ENCODE data around the gene LRRTM4. TPM values are rescaled to one million over a fixed set of nuclear protein-coding genes. Genes with fewer than 3 reads are reported as not detected.
"Not testable (repeated sequence)": the region's sequence is repeated elsewhere in the genome, so short reads cannot be mapped to it uniquely, and the experiment has no call there.

LRRTM4 gene
- total RNA-seq, 1 experiment from 2014 or later = not detected

DNA sequence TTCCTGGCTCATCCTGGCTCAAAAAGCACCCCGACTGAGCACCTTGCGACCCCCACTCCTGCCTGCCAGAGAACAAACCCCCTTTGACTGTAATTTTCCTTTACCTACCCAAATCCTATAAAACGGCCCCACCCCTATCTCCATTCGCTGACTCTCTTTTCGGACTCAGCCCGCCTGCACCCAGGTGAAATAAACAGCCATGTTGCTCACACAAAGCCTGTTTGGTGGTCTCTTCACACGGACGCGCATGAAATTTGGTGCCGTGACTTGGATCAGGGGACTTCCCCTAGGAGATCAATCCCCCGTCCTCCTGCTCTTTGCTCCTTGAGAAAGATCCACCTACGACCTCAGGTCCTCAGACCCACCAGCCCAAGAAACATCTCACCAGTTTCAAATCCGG is 433.8 kb downstream of the LRRTM4 start:
- not testable (repeated sequence) for H3K9me3 ChIP-seq, H3K27me3 ChIP-seq, H3K36me3 ChIP-seq, H3K4me3 ChIP-seq, DNase-seq

DNA sequence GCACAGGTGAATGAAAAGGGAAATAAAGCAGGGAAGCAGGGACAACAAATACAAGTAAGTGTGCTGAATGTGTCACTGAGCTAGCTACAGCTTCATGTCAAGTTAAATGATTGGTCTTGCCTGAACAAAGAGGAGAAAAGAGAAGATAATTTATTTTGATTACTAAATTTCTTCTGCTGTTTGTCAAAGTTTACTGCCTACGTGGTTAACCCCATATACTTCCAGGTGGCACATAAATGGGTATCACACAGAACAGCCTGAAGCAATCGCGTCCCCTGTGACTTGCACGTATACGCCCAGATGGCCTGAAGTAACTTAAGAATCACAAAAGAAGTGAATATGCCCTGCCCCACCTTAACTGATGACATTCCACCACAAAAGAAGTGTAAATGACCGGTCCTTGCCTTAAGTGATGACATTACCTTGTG is 434.2 kb downstream of the LRRTM4 start:
- H3K27me3 ChIP-seq = no peaks in the 10 kb centered on the region
- no peak for DNase-seq
- no peak overlapping the region for H3K4me3 ChIP-seq
- no peaks in the 10 kb centered on the region for H3K36me3 ChIP-seq
- H3K9me3 ChIP-seq = no peaks in the 10 kb centered on the region

DNA sequence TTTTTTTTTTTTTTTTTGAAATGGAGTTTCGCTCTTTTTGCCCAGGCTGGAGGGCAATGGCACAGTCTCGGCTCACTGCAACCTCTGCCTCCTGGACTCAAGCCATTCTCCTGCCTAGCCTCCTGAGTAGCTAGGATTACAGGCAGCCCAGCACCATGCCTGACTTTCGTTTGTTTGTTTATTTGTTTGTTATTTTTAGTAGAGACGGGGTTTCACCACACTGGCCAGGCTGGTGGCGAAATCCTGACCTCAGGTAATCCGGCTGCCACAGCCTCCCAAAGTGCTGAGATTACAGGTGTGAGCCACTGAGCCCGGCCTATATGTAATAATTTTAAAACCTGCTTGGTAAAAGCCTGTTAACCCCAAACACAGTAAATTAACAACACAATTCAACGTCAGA is 435.7 kb downstream of the LRRTM4 start:
- H3K4me3 ChIP-seq = no peak overlapping the region
- H3K9me3 ChIP-seq = no peaks in the 10 kb centered on the region
- H3K27me3 ChIP-seq = no peaks in the 10 kb centered on the region
- DNase-seq = no peak
- H3K36me3 ChIP-seq = no peaks in the 10 kb centered on the region

DNA sequence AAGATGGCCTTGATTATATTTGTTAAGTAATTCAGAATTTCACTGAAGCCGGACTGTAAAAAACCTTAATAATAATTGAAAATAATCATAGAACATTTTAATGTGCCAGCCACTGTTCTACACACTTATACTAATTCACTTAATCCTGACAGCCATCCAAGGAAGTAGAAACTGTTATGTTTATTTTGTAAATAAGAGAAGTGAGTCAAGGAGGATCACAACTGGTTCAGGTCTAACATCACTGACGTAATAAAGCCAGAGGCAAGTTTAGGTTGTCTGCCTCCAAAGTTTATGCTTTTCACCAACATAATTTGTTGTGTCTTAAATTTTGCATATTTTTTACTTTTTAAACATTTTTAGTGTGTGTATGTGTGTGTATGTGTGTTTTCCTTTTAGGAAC is 436.1 kb downstream of the LRRTM4 start:
- no peaks in the 10 kb centered on the region for H3K9me3 ChIP-seq
- no peak overlapping the region for H3K4me3 ChIP-seq

DNA sequence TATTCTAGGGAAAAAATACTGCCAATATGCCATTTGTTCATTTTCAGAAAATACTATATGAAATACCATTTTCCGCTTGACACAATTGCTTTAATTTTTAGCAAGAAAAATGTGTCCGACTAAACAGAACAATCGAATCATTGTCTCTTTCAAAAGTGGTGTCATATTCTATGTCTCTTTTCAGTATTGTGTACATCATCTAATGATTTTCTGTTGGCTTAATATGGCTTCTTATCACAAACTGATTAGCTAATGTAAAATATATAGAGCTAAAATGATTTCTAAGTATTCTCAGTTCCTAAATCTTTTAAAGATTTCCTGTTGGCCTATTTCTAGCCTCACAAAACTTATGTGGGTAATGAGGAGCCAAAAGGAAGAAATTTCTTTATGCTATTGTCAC is 436.6 kb downstream of the LRRTM4 start:
- no peak for DNase-seq
- Histone ChIP-seq H3K9me3 (no peaks in the 10 kb centered on the region), H3K4me3 (no peak overlapping the region), H3K27me3 (no peaks in the 10 kb centered on the region), H3K36me3 (no peaks in the 10 kb centered on the region)

More for the DNA sequence above, 436.1 kb downstream of the LRRTM4 start:
- no peak for DNase-seq
- no peaks in the 10 kb centered on the region for H3K27me3 ChIP-seq
- H3K36me3 ChIP-seq = no peaks in the 10 kb centered on the region

DNA sequence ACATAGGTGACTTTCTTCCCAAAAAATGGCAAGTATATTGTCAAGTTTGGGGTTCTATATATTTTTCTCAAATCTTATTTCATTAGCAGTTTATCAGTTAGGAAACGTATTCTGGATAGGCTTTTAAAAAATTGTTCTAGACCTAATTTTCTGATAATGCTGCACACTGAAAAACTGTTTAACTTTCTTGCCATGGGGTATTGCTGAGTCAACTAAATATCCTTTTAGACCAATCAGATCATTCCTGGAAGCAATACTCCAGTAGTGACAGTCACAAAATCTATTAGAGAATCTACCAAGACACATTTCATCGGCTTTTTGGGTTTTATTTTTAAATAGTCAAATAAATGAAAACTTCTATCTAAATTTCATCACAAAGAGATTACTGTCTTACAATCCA is 440.6 kb downstream of the LRRTM4 start:
- Histone ChIP-seq H3K36me3 (no peaks in the 10 kb centered on the region), H3K9me3 (no peaks in the 10 kb centered on the region), H3K27me3 (no peaks in the 10 kb centered on the region), H3K4me3 (no peak overlapping the region)
- no peak for DNase-seq

DNA sequence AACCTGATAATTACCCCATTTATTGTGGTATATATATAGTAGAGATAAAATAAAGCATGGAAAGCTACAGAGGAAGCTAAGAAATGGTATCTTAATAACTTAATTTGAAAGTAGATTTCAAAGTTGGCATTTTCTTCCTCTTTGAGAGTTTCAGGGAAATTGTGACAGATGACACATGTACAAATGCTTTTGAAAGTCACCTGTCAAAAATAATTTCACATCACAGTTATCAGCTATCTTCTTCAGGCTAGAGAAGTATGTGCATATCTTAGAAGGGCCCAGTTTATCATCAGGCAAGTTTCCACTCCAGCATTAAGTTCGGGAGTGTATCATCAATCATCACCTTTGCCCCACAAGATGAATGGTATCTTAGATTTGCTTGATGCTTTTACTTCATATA is 457.9 kb downstream of the LRRTM4 start:
- Histone ChIP-seq H3K27me3 (no peaks in the 10 kb centered on the region), H3K4me3 (no peak overlapping the region), H3K36me3 (no peaks in the 10 kb centered on the region), H3K9me3 (no peaks in the 10 kb centered on the region)
- no peak for DNase-seq

DNA sequence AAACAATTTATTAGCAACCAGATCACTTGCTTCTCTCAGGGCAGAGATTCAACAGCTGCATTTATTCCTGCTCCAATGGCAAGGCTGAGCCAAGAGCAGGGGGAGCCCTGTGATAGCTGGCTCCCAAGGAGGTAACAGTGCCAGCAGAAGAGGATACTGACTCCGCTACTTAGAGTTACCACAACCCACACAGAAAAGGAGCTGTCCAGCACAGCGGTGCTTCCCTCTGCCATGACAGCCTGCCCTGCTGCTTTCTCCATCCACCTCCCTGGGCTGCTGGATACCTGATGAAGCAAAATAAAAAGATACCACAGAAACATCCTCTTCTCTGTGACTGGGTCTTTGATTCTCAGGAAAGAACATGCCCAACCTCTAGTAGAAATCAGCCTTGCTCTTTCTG is 467.2 kb downstream of the LRRTM4 start:
- Histone ChIP-seq H3K36me3 (no peaks in the 10 kb centered on the region), H3K9me3 (no peaks in the 10 kb centered on the region), H3K27me3 (no peaks in the 10 kb centered on the region), H3K4me3 (no peak overlapping the region)
- DNase-seq = no peak

DNA sequence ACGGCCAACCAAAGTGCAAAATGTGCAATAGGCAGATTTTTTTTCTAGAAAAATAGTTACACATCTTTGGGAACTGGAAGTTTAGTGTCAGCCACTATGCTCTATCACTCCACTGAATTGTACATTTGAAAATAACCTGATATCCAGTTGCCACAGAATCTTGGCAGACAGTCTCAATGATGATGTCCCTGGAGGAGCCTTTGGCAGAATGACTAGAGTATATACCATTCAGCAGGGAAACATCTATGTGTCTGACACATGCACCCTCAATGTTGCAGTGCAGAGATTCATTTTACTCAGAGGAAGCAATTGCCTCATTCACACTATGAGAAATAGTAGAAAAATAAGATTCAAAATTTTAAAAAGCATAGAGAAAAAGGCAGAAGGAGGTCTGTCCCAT is 475.8 kb downstream of the LRRTM4 start:
- no peak for DNase-seq
- no peaks in the 10 kb centered on the region for H3K27me3 ChIP-seq

DNA sequence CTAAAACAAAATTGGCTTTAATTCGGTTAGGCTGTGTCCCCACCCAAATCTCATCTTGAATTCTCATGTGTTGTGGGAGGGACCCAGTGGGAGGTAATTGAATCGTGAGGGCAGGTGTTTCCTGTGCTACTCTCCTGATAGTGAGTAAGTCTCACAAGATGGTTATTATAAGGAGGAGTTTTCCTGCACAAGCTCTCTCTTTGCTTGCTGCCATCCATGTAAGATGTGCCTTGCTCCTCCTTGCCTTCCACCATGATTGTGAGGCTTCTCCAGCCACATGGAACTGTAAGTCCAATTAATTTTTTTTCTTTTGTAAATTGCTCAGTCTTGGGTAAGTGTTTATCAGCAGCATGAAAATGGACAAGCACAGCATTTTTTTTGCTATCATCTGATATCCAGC is 476.7 kb downstream of the LRRTM4 start:
- not testable (repeated sequence) for H3K27me3 ChIP-seq, H3K4me3 ChIP-seq, H3K36me3 ChIP-seq, H3K9me3 ChIP-seq, DNase-seq

More for the DNA sequence above, 475.8 kb downstream of the LRRTM4 start:
- no peaks in the 10 kb centered on the region for H3K36me3 ChIP-seq
- H3K9me3 ChIP-seq = no peaks in the 10 kb centered on the region
- no peak overlapping the region for H3K4me3 ChIP-seq

DNA sequence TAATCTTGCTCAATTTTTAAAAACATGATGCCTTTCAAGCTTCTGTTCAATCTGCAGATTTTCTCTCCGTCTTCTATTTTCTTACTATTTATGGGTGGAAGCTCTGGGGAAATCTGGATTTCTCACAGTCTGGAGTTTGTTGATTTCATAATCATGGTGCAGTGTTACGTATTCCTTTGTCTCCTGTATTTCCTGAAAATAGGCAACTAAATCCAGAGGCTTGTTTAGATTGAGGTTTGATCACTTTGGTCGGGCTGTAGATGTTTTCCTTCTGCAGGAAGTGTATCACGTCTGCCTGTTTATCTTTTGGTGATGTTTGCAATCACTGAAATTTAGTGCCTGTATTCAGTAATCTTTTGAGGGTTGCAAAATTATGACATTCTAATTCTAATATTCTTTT is 487.7 kb downstream of the LRRTM4 start:
- no peaks in the 10 kb centered on the region for H3K36me3 ChIP-seq
- no peak overlapping the region for H3K4me3 ChIP-seq
- no peak for DNase-seq
- H3K27me3 ChIP-seq = no peaks in the 10 kb centered on the region
- no peaks in the 10 kb centered on the region for H3K9me3 ChIP-seq

DNA sequence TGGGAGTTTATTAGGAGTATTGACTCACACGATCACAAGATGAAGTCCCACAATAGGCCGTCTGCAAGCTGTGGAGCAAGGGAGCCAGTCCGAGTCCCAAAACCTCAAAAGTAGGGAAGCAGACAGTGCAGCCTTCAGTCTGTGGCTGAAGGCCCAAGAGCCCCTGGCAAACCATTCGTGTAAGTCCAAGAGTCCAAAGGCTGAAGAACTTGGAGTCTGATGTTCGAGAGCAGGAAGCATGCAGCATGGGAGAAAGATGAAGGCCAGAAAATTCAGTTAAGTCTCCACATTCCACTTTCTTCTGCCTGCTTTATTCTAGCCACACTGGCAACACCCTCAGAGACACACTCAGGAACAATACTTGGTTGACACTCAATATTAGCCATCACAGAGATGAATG is 492.9 kb downstream of the LRRTM4 start:
- H3K4me3 ChIP-seq, H3K27me3 ChIP-seq, DNase-seq, H3K36me3 ChIP-seq, H3K9me3 ChIP-seq: not testable (repeated sequence)

DNA sequence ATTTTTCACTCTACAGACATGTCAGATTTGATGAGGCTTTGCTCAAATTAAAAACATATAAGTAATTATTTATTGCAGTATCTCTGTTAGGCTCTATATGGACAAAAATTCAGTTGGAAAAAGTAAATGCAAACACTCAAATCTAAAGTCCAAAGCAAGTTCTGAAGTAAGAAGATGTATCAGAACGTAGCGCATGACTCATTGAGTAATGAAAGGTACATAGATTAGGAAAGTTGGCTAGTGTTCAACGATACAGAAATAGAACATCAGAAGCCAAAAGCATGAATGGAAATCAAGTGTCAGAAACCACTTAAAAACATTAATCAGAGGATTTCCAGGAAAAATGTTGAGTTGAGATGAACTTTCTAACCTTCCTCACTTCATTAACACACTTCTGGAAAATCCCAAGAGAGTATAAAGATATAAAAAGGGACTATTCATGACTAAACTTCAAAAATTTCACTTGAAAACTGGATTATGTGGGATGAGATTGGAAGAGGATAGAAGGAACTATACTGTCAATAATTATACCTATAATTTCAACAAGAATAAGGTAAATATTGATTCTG is 494.1 kb downstream of the LRRTM4 start:
- no peaks in the 10 kb centered on the region for H3K36me3 ChIP-seq
- DNase-seq = no peak
- no peaks in the 10 kb centered on the region for H3K27me3 ChIP-seq

DNA sequence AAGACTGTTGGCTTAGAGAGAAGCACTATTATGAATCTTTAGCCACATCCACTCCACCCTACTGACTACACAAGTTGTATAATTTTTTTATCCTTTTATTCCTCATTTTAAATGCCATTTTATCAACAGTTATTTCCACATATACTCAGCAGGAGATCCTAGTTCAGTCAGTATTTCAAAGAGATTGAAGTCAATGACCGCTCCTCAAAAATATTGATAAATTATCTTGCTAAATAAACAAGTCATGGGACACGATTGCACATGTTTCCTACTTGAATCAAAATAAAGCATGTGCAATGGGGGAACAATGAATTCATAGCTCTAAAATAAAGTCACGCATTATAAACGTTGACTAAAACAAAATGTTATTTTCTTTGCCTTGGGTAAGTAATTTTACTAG is 496.5 kb downstream of the LRRTM4 start:
- Histone ChIP-seq H3K36me3 (no peaks in the 10 kb centered on the region), H3K4me3 (no peak overlapping the region), H3K27me3 (no peaks in the 10 kb centered on the region), H3K9me3 (no peaks in the 10 kb centered on the region)
- DNase-seq = no peak

More for the DNA sequence above, 494.1 kb downstream of the LRRTM4 start:
- Histone ChIP-seq H3K9me3 (no peaks in the 10 kb centered on the region), H3K4me3 (no peak overlapping the region)

DNA sequence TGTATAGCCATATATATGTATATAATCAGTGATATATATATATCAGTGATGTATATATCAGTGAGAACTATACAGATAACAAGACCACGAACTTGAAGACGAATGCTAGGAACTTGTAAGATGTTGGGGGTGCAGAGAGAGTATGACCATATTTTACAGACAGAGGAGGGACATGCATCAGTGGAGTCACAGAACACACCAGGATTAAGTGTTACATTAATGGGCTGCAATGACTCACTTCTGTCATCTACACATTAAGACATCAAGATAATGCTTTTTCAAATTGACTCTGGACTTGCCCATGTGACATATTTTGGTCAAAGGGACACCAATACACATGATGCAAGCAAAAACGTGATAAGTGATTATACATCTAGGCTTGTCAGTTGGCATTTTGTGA is 501.0 kb downstream of the LRRTM4 start:
- Histone ChIP-seq H3K27me3 (no peaks in the 10 kb centered on the region), H3K9me3 (no peaks in the 10 kb centered on the region), H3K36me3 (no peaks in the 10 kb centered on the region), H3K4me3 (no peak overlapping the region)
- DNase-seq = no peak

DNA sequence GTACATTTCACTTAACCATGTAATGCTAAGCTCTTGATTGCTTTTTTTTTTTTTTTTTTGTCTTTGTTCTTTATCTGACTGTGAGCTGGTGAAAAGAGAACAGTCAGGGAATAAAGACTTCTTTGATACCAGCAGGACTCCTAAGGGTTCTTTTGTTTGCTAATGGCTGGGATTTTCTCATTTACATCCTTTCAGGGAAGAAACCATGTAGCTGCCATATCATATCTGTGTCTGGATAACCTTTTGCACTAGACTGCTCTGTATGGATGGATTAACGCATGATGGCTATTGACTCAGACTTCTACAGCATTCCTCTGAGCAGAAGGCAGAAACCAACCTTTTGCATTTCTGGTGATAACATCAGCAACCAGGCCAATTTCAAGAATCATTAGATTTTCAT is 504.0 kb downstream of the LRRTM4 start:
- H3K27me3 ChIP-seq = no peaks in the 10 kb centered on the region
- no peaks in the 10 kb centered on the region for H3K9me3 ChIP-seq
- no peak overlapping the region for H3K4me3 ChIP-seq
- no peaks in the 10 kb centered on the region for H3K36me3 ChIP-seq
- no peak for DNase-seq

DNA sequence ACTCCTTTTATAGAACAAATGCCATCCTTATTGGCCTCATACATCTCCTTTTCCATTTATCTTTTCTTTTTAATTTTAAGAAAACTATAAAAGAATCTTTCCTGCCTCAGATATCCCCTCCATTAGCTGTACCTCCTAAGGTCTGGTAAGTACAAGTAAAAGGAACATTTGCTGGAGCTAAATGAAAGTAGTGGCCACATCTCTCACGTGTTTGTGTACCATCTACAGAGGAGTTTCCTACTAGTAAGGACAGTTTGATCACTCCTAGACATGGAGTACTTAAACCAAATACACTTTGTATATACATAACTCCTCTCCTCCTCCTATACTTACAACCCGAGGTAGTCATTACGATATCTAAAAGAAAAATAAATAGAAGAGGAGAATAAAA is 504.8 kb downstream of the LRRTM4 start:
- H3K36me3 ChIP-seq = no peaks in the 10 kb centered on the region
- no peak for DNase-seq
- no peaks in the 10 kb centered on the region for H3K9me3 ChIP-seq
- H3K27me3 ChIP-seq = no peaks in the 10 kb centered on the region
- no peak overlapping the region for H3K4me3 ChIP-seq

DNA sequence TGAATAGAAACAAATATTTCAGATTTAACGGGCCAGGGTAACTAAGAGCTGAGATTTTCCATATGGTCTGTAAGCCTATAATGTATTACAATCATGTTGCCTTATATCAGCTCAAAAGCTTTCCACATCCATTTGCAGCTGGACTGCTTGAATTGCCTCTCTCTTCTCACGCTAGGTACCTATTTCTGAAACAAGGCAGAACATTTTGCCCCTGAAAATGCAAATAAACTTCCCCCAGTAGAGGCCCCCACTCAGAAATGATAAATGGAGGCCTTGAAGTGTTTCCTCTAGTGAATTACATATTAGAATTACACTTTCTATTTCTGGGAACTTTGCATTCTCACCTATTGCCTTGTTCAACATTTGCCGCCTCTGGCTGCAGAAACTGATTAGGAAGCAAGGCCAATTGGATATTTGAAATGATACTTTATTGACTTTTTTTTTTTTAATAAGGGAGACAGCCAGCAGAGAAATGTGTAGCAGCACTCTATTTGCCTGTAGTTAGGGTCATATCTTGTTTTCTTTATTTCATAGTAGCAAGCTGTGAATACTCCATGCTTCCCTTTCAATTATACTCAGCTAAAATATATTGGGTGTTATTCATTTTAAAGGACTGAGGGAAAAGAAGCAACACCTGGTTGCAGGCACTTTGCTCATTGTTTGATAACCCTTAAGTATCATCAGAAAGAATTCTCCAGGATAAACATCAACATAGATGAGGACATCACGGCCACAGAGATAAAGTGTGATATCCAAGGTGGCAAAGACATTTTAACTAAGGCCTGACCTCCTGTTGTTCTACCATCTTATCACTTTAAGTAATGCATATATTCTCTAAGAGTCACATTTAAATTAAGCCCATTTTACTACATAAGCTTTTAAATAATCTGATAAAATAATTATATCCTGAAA is 505.5 kb downstream of the LRRTM4 start:
- Histone ChIP-seq H3K4me3 (no peak overlapping the region), H3K9me3 (no peaks in the 10 kb centered on the region), H3K36me3 (no peaks in the 10 kb centered on the region), H3K27me3 (no peaks in the 10 kb centered on the region)
- no peak for DNase-seq
